ENCODE data around the gene MPHOSPH8. TPM values are rescaled to one million over a fixed set of nuclear protein-coding genes. Genes with fewer than 3 reads are reported as not detected.
"Not testable (repeated sequence)": the region's sequence is repeated elsewhere in the genome, so short reads cannot be mapped to it uniquely, and the experiment has no call there.

MPHOSPH8 gene
- total RNA-seq, 4 donors from 2014 or later, result 28.7 to 35.1 (median 31.7) TPM

DNA sequence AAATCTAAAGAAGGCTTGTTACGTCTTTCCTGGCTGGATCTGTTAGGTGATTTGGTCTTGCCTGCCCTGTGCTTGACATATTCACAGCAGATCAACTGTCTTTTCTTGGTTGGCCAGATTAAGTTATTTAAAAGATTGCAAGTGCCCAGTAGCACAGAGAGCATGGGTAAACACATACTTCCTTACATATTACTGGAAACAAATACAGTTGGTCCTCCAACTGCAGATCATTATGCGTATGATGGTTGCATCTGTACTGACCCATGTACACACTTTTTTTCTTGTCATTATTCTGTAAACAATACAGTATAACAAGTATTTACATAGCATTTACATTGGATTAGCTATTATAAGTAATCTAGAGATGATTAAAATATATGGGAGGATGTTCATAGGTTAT is 9.2 kb upstream of the MPHOSPH8 start:
- no peak for DNase-seq
- TF ChIP-seq, protein P1, sequence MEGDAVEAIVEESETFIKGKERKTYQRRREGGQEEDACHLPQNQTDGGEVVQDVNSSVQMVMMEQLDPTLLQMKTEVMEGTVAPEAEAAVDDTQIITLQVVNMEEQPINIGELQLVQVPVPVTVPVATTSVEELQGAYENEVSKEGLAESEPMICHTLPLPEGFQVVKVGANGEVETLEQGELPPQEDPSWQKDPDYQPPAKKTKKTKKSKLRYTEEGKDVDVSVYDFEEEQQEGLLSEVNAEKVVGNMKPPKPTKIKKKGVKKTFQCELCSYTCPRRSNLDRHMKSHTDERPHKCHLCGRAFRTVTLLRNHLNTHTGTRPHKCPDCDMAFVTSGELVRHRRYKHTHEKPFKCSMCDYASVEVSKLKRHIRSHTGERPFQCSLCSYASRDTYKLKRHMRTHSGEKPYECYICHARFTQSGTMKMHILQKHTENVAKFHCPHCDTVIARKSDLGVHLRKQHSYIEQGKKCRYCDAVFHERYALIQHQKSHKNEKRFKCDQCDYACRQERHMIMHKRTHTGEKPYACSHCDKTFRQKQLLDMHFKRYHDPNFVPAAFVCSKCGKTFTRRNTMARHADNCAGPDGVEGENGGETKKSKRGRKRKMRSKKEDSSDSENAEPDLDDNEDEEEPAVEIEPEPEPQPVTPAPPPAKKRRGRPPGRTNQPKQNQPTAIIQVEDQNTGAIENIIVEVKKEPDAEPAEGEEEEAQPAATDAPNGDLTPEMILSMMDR (IDR thresholded peaks at IDR 0.05), result no peak
- no peak for TF ChIP-seq POLR2A (IDR thresholded peaks at IDR 0.05)
- intact Hi-C loops (cut with DNase I), result no loop called here
- peaks cover 3 to 11% of the 10 kb centered on the region in 2 donors for H3K4me1 ChIP-seq
- H3K9me3 ChIP-seq, result no peaks in the 10 kb centered on the region
- H3K27me3 ChIP-seq, result no peaks in the 10 kb centered on the region
- no peaks in the 10 kb centered on the region for H3K36me3 ChIP-seq
- no peak overlapping the region for H3K4me3 ChIP-seq (replicated peaks in 1 of 3)
- 97 to 98% methylated on average over 2 of the region's 2 CpGs for WGBS, 2 donors
- H3K27ac ChIP-seq, result no peak overlapping the region

DNA sequence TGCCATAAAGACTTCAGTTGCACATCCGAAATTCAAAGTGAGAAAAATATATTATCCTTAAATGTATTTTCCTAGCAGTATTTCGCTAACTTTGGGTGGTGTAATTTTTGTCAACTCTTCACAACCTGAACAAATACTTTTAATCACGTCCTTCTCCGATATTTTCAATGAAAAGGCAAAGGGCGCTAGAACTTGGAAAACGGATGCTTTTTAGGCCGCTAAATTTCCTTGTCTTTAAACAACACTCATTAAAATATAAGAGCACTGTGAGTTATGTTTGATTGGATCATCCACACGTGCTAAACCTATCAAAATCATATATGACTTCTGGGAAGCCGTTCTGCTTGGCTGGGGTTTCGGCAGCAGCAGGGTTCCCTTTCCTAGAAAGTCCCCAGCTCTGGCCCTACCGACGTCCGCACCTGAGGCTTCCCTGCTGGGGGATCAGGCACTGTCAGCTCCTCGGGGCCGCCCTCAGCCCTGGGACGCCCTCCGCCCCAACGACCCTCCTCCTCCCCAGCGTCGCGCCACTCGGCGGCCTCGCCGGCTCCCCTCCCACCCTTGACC is 462 bp upstream of the MPHOSPH8 start:
- Histone ChIP-seq H3K4me3 (replicated peaks in 1 of 3) (peak overlapping the region; percentile 73 to 95 (median 81)), H3K4me1 (peaks cover 15% of the 10 kb centered on the region in 2 donors), H3K36me3 (no peaks in the 10 kb centered on the region), H3K27me3 (no peaks in the 10 kb centered on the region), H3K27ac (peak overlapping the region; percentile 48 to 89 (median 82)), H3K9me3 (no peaks in the 10 kb centered on the region)
- no peak for TF ChIP-seq POLR2A (IDR thresholded peaks at IDR 0.05)
- TF ChIP-seq, protein P1 (IDR thresholded peaks at IDR 0.05), result peak in 1 of 6 experiments; percentile 3
- DNase-seq, result no peak
- 20 to 22% methylated on average over 22 to 24 of the region's 25 CpGs for WGBS, 2 donors
- intact Hi-C loops (cut with DNase I), result loop anchor here (5.0 to 10.0 kb wide), 2 partner anchors 152 to 229 kb away; partner anchors contain the start of genes PSPC1 and ZMYM5

DNA sequence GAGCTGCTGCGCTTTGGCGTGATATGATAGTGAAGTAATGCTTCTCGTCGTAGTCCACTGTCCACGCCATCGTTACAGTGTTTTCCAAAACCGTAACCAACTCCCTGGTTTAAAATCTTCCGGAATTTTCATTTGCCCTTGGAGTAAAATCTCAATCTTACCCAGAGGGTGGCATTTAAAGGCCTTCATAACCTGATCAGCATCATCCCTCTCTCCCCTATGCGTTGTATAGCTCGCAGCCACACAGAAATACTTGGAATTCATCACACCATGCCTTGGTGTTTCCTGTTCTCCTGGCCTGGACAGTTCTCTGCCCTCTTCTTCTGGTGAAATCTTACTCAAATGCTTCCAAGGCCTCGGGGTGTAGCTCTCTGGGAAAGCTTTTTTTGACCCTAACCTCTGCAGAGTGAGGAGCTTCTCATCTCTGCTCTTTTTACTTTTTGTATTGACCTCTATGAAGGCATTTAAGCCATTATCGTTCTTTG is 839 bp downstream of the MPHOSPH8 start:
- H3K4me3 ChIP-seq (replicated peaks in 1 of 3), result peak overlapping the region; percentile 73 to 95 (median 81)
- H3K27me3 ChIP-seq, result no peaks in the 10 kb centered on the region
- DNase-seq, result peak in 1 of 2 donors; percentile 38
- no peak for TF ChIP-seq POLR2A (IDR thresholded peaks at IDR 0.05)
- TF ChIP-seq, protein P1 (IDR thresholded peaks at IDR 0.05), result no peak
- intact Hi-C loops (cut with DNase I), result loop anchor here (5.0 to 10.0 kb wide), 2 partner anchors 151 to 228 kb away; partner anchors contain the start of genes PSPC1 and ZMYM5
- no peaks in the 10 kb centered on the region for H3K36me3 ChIP-seq
- peak overlapping the region; percentile 82 to 89 (median 87) for H3K27ac ChIP-seq
- H3K9me3 ChIP-seq, result no peaks in the 10 kb centered on the region
- WGBS, 2 donors, result 0 to 1% methylated on average over 12 of the region's 12 CpGs
- peaks cover 15% of the 10 kb centered on the region in 2 donors for H3K4me1 ChIP-seq

DNA sequence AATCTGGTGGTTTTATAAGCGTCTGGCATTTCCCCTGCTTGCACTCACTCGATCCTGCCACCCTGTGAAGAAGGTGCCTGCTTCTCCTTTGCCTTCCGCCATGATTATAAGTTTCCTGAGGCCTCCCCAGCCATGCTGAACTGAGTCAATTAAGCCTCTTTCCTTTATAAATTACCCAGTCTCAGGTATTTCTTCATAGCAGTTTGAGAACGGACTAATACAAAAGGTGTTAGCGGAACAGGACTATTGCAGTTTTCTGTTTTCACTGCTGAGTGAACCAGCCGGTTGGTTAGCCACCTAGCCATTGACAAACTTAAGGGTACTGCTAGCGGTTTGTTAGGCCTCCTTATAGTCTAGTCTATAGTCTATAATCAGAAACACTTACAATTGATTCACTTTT is 2.5 kb downstream of the MPHOSPH8 start:
- intact Hi-C loops (cut with DNase I), result loop anchor here (10.0 kb wide), 1 partner anchor 149 kb away; the partner anchor contains the start of gene PSPC1
- not testable (repeated sequence) for H3K9me3 ChIP-seq; H3K27ac ChIP-seq; H3K27me3 ChIP-seq; H3K4me3 ChIP-seq (replicated peaks in 1 of 3); H3K36me3 ChIP-seq; DNase-seq
- H3K4me1 ChIP-seq, result peaks cover 15% of the 10 kb centered on the region in 2 donors
- WGBS, 2 donors, result 91 to 94% methylated on average over 7 of the region's 7 CpGs

DNA sequence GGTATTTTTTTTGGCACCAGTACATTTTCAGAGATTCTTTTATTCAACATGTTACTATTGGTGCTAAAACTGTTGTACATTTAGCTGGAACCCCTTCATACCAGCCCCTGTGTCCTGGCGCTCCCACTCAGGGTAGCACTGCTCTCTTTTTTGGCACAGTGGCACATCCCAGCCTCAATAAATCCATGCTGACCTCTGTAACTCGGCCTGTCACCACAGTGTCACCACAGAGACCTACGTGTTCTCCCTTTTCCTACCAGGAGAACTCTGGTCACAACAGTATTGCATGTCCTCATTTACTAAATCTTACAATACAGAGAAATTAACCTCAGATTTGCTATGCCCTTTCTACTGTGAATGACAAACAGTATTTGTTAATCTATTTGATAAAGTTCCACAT is 10.2 kb downstream of the MPHOSPH8 start:
- 94 to 98% methylated on average over 3 of the region's 3 CpGs for WGBS, 2 donors

More for the DNA sequence above, 10.2 kb downstream of the MPHOSPH8 start:
- TF ChIP-seq, protein P1 (IDR thresholded peaks at IDR 0.05), result no peak
- TF ChIP-seq POLR2A (IDR thresholded peaks at IDR 0.05), result no peak
- H3K36me3 ChIP-seq, result peaks cover 9 to 18% of the 10 kb centered on the region in 2 donors
- intact Hi-C loops (cut with DNase I), result no loop called here
- DNase-seq, result no peak
- H3K27me3 ChIP-seq, result no peaks in the 10 kb centered on the region
- no peak overlapping the region for H3K27ac ChIP-seq
- no peaks in the 10 kb centered on the region for H3K4me1 ChIP-seq
- no peaks in the 10 kb centered on the region for H3K9me3 ChIP-seq
- H3K4me3 ChIP-seq (replicated peaks in 1 of 3), result no peak overlapping the region

All from thyroid gland (tissue), 4 donors.